Spinal cord (tissue), 10 donors: ENCODE measurements around the gene NTN4. TPM values are rescaled to one million over a fixed set of nuclear protein-coding genes. Genes with fewer than 3 reads are reported as not detected.

Source experiments
- DNase-seq, 6 donors: peaks; one replicate each; pipeline versions ENCODE4 v3.0.0 to v3.0.0-alpha.2; 2013 to 2015; ENCODE audit warnings: low spot score in 6 of 6, low read depth in 4 of 6
- H3K27ac ChIP-seq: one replicate; pipeline ENCODE4 v1.5.1; 2013; ENCODE audit warnings: low read depth, low read length, control low read depth
- H3K27me3 ChIP-seq: one replicate; pipeline ENCODE4 v1.6.1; 2013; ENCODE audit warnings: low read length; ENCODE audit not compliant: control insufficient read depth, insufficient read depth
- H3K36me3 ChIP-seq: one replicate; pipeline ENCODE4 v1.6.1; 2013; ENCODE audit warnings: low read length; ENCODE audit not compliant: control insufficient read depth, insufficient read depth
- H3K4me1 ChIP-seq: one replicate; pipeline ENCODE4 v1.6.1; 2013; ENCODE audit warnings: low read length; ENCODE audit not compliant: control insufficient read depth, insufficient read depth
- H3K4me3 ChIP-seq: one replicate; pipeline ENCODE4 v1.5.1; 2013; ENCODE audit warnings: low read depth, low read length, control low read depth
- H3K9me3 ChIP-seq: one replicate; pipeline ENCODE4 v1.6.1; 2013; ENCODE audit warnings: low read length; ENCODE audit not compliant: control insufficient read depth, insufficient read depth
- WGBS: methylation state at CpG from one replicate; pipeline ENCODE4 v1.1.5; 2013; ENCODE audit warnings: missing lambda C conversion rate; ENCODE audit not compliant: insufficient coverage; 5-methylcytosine and 5-hydroxymethylcytosine counted together
- polyA plus RNA-seq, 2 donors: library from polyadenylated mRNA; unstranded; fragments of 120-200 nt; gene quantifications; one replicate each; pipeline ENCODE4 v1.2.1, GENCODE V29; 2013; ENCODE audit not compliant: insufficient read length in 2 of 2
- total RNA-seq, 2 donors: library from RNA; depleted of rRNA in 1 of 2; stranded (reverse); fragments of 120-200 nt in 1 of 2; fragments of >200 nt in 1 of 2; gene quantifications; one replicate each; pipeline versions ENCODE4 v1.2.3 to v1.2.4, GENCODE V29; 2013 to 2014
- donor health status: healthy.

The NTN4 gene
- total and polyA plus RNA-seq, 4 donors: 10.2 to 22.9 (median 17.2) TPM

GRCh38 chr12:95701722-95702418 is 88.7 kb downstream of the NTN4 start:
- no peak overlapping the region for H3K27ac ChIP-seq
- no peak for DNase-seq

DNA sequence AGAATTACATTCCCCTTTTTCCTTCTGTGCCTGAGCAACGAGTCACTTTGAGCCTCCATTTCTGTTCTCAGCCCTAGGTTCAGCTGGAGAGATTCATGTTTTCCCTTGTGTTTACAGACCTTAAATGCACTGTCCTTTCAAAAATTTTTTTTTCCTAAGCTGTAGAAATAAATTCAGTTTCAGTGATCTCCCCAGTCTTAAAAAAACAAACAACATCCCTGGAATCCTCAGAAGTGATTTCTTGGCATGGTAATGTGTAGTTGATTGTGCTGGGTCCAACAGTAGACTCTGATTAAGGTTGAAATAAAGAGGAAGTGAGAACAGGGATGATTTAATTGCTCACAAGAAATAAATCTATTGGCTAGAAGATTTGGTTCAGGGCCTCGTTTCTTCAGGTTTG is 89.3 kb downstream of the NTN4 start:
- Histone ChIP-seq H3K4me1 (no peaks in the 10 kb centered on the region), H3K27me3 (no peaks in the 10 kb centered on the region), H3K4me3 (no peak overlapping the region), H3K9me3 (no peaks in the 10 kb centered on the region), H3K27ac (no peak overlapping the region), H3K36me3 (no peaks in the 10 kb centered on the region)
- WGBS: 69% methylated on average over 1 of the region's 2 CpGs
- no peak for DNase-seq

More at GRCh38 chr12:95701722-95702418, 88.7 kb downstream of the NTN4 start:
- no peaks in the 10 kb centered on the region for H3K27me3 ChIP-seq
- no peak overlapping the region for H3K4me3 ChIP-seq
- no peaks in the 10 kb centered on the region for H3K9me3 ChIP-seq
- H3K4me1 ChIP-seq: no peaks in the 10 kb centered on the region
- H3K36me3 ChIP-seq: no peaks in the 10 kb centered on the region
- WGBS: 96% methylated on average over 5 of the region's 12 CpGs

DNA sequence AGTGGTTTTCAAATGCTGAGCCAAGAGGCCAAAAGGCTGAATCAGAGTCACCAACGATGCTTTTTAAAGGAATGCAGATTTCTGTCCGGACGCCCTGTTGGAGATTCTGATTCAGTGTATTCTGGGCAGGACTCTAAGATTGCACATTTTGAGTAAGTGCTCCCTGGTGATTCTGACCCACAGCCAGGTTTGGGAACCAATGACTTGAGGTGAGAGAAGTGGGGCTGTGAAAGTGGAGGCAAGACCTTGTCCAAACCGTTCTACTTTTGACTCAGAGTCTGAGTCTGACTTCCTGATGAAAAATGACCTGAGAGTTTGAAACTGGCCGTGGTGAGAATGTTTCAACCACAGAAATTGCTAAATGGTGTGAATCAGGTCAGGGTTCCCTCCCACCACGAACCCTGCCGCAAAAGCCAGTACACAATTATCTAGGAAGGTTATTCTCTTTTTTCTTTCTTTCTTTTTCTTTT is 90.2 kb downstream of the NTN4 start:
- 90% methylated on average over 6 of the region's 7 CpGs for WGBS
- DNase-seq: no peak
- no peaks in the 10 kb centered on the region for H3K9me3 ChIP-seq
- H3K36me3 ChIP-seq: no peaks in the 10 kb centered on the region
- no peak overlapping the region for H3K4me3 ChIP-seq
- no peaks in the 10 kb centered on the region for H3K27me3 ChIP-seq
- H3K27ac ChIP-seq: no peak overlapping the region
- no peaks in the 10 kb centered on the region for H3K4me1 ChIP-seq

DNA sequence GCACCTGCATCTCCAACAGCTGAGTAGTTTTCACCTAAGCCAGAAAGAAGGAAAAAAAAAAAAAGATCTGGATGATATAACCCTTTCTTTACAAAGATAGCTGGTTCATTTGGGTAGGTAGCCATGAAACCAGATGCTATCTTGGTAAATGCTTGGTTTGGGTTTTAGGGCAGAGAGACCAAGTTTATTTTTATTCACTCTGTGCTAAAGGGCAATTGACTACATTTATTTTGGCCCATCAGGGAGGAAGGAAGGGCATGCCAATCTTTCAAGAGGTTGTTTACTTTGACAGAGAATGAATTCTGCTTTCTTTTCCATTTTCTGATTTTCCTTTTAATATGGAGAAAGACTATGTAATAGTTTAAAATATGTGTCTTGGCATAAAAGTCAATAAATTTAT is 91.0 kb downstream of the NTN4 start:
- no peaks in the 10 kb centered on the region for H3K9me3 ChIP-seq
- no peak for DNase-seq
- no peaks in the 10 kb centered on the region for H3K36me3 ChIP-seq
- no peaks in the 10 kb centered on the region for H3K27me3 ChIP-seq
- no peak overlapping the region for H3K4me3 ChIP-seq
- H3K27ac ChIP-seq: no peak overlapping the region
- H3K4me1 ChIP-seq: no peaks in the 10 kb centered on the region

DNA sequence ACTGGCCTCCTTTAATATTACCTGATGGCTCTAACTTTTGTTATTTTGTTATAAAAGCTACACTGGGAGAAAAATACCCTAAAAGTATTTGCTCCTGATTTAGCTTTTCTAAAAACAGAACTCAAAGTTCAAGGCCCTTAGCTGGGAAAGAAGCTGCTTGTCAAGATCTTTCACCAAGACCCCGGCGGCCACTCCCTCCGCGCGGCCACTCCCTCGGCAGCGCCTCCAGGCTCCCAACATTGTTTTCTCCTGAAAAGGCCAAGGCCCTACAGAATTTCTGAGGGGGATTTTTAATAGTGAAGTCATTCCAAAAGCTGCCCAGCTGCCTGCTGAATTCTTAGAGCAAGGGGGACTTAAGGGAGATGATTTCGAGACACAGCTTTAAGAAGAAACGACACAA is 96.4 kb downstream of the NTN4 start:
- no peaks in the 10 kb centered on the region for H3K9me3 ChIP-seq
- no peak overlapping the region for H3K27ac ChIP-seq
- no CpG with 5 or more reads among the region's 9 CpGs for WGBS
- H3K4me1 ChIP-seq: no peaks in the 10 kb centered on the region
- H3K4me3 ChIP-seq: no peak overlapping the region
- no peaks in the 10 kb centered on the region for H3K36me3 ChIP-seq
- no peaks in the 10 kb centered on the region for H3K27me3 ChIP-seq
- DNase-seq: no peak

DNA sequence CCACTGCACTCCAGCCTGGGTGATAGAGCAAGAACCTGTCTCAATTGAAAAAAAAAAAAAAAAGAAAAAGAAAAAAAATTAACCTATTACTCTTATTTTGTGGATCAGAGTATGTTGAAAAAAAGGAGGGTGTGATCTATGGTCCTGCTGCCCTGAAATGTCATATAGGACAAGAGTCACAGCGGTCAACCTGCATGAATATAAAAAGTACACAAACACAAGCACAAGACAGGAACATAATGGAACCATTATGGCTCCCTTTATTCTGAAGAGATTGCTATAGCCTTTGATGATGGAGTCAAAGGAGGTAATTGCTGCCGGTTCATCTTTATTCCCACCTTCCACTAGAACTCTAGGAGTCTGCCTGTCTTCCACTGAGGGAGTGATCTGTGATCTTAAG is 96.9 kb downstream of the NTN4 start:
- H3K9me3 ChIP-seq: no peaks in the 10 kb centered on the region
- H3K4me3 ChIP-seq: no peak overlapping the region
- no peaks in the 10 kb centered on the region for H3K4me1 ChIP-seq
- no peaks in the 10 kb centered on the region for H3K27me3 ChIP-seq
- WGBS: no CpG with 5 or more reads among the region's 2 CpGs
- no peak overlapping the region for H3K27ac ChIP-seq
- DNase-seq: no peak
- no peaks in the 10 kb centered on the region for H3K36me3 ChIP-seq

DNA sequence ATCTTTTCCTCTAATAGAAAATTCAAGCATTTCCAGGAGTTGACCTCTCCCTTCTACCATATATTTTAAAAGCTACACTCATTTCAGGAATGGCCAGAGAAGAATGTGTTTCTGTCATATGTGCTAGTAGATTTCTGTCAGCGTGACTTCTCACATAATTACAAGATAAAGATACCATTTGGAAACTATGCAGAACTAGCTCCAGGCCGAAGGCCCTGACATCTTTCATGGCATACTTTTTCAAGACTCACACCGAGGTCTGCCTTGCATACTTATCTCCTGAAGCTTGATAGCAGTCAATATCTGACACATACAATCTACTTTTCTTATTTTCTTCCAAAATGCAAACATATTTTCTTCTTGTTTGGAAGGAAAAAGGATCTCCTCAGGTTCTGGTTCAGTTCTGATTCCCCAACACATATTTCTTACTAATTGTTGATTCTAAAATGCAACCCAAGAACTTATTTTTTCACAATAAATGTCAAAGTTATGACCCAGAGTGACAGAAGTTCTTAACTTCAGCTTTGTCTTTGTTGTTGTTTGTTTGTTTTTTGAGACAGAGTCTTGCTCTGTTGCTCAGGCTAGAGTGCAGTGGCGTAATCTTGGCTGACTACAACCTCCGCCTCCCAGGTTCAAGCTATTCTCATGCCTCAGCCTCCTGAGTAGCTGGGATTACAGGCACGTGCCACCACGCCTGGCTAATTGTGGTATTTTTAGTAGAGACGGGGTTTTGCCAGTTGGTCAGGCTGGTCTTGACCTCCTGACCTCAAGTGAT is 99.5 kb downstream of the NTN4 start:
- Histone ChIP-seq H3K27me3 (no peaks in the 10 kb centered on the region), H3K4me3 (no peak overlapping the region), H3K4me1 (no peaks in the 10 kb centered on the region), H3K36me3 (no peaks in the 10 kb centered on the region), H3K9me3 (no peaks in the 10 kb centered on the region), H3K27ac (no peak overlapping the region)
- 94% methylated on average over 5 of the region's 8 CpGs for WGBS
- no peak for DNase-seq

DNA sequence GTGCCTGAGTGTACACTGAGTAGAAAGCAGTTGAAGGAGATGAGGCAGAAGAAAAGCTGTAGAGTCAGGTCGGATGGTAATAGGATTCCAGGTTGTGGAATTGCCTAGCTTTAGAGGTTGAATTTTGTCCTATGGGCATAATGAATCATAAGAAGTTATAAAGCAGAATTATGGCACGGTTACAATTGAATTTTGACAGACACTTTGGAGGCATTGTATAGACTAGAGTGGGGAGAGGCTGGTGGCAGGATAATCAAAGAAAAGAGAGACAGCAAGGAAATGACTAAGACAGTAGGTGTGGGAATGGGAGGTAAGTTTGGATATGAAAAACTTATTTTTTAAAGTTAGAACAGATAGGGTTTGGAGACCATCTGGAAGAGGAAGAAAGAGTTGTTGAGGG is 102.6 kb downstream of the NTN4 start:
- 92% methylated on average over 2 of the region's 2 CpGs for WGBS
- Histone ChIP-seq H3K4me3 (no peak overlapping the region), H3K27ac (no peak overlapping the region), H3K27me3 (no peaks in the 10 kb centered on the region), H3K4me1 (no peaks in the 10 kb centered on the region), H3K36me3 (peaks cover 3% of the 10 kb centered on the region), H3K9me3 (no peaks in the 10 kb centered on the region)
- DNase-seq: no peak

- WGBS: 91% methylated on average over 8 of the region's 10 CpGs
- Histone ChIP-seq H3K4me3 (no peak overlapping the region), H3K27me3 (no peaks in the 10 kb centered on the region)
These were observed 107.1 kb downstream of the NTN4 start for GRCh38 chr12:95683418-95683817.

More at GRCh38 chr12:95683418-95683817, 107.1 kb downstream of the NTN4 start:
- DNase-seq: no peak
- Histone ChIP-seq H3K9me3 (no peaks in the 10 kb centered on the region), H3K27ac (no peak overlapping the region), H3K4me1 (no peaks in the 10 kb centered on the region), H3K36me3 (peaks cover 3% of the 10 kb centered on the region)
